Uterus (tissue), 4 donors: ENCODE data around the gene TBC1D10A. TPM values are rescaled to one million over a fixed set of nuclear protein-coding genes. Genes with fewer than 3 reads are reported as not detected.

Experiments
- DNase-seq, 2 donors: peaks; one replicate each; pipeline ENCODE4 v3.0.0-alpha.2; 2019 to 2020
- H3K27ac ChIP-seq, 2 donors: fragments of 200-600 bp; sonication (generic); 1 replicate in 1 of 2; 2 replicates in 1 of 2; pipeline ENCODE4 v1.5.1; 2016 to 2018
- H3K27me3 ChIP-seq, 2 donors: fragments of 200-600 bp; sonication (generic); one replicate each; pipeline ENCODE4 v1.5.1; 2018 to 2019; ENCODE audit warnings: control low read depth in 1 of 2
- H3K36me3 ChIP-seq, 2 donors: fragments of 200-600 bp; sonication (generic); one replicate each; pipeline ENCODE4 v1.5.1; 2019; ENCODE audit warnings: control low read depth in 1 of 2
- H3K4me1 ChIP-seq, 2 donors: fragments of 200-600 bp; sonication (generic); one replicate each; pipeline ENCODE4 v1.5.1; 2018 to 2019; ENCODE audit warnings: control low read depth in 1 of 2
- H3K4me3 ChIP-seq, 2 donors: fragments of 200-600 bp; sonication (generic); 1 replicate in 1 of 2; 2 replicates in 1 of 2; pipeline ENCODE4 v1.5.1; 2018 to 2019; ENCODE audit warnings: mild to moderate bottlenecking in 1 of 2
- H3K9me3 ChIP-seq, 2 donors: fragments of 200-600 bp; sonication (generic); one replicate each; pipeline ENCODE4 v1.5.1; 2019; ENCODE audit warnings: control low read depth in 1 of 2
- CTCF ChIP-seq, 4 experiments: fragments of 200-600 bp in 2 of 4; fragments of 450-650 bp in 2 of 4; sonication (generic) in 2 of 4; IDR thresholded peaks; one replicate each; pipeline ENCODE4 v1.5.1; 2016 to 2019; ENCODE audit warnings: antibody characterized with exemption in 4 of 4, mild to moderate bottlenecking in 2 of 4, moderate library complexity in 1 of 4
- POLR2A ChIP-seq, 2 donors: fragments of 450-650 bp; IDR thresholded peaks; one replicate each; pipeline ENCODE4 v1.6.1; 2016; ENCODE audit warnings: antibody characterized with exemption in 2 of 2, mild to moderate bottlenecking in 1 of 2, moderate library complexity in 1 of 2
- intact Hi-C: fragments of 100-400 bp; cut with DNase I; formaldehyde crosslinking; loops from one replicate; pipeline ENCODE4 v1.15.1; 2023; ENCODE audit warnings: low total_unique reads
- total RNA-seq, 4 donors: library from RNA; depleted of rRNA in 3 of 4; stranded (reverse); fragments of >200 nt in 3 of 4; gene quantifications; one replicate each; pipeline versions ENCODE4 v1.1.0 to v1.2.4, GENCODE V29; 2014 to 2023
- donor health status: DM: yes; HTN: yes; CAD: no.

The TBC1D10A gene
- total RNA-seq, 4 donors from 2014 or later: 2.8 to 33.6 (median 10.0) TPM

- no peaks in the 10 kb centered on the region for H3K9me3 ChIP-seq
- peaks cover 13 to 23% of the 10 kb centered on the region in 2 donors for H3K4me1 ChIP-seq
- intact Hi-C loops: loop anchor here (5.0 kb wide), 1 partner anchor 99 kb away; the partner anchor contains the start of gene RNF215
- H3K36me3 ChIP-seq: no peaks in the 10 kb centered on the region
- DNase-seq: no peak
- H3K27me3 ChIP-seq: no peaks in the 10 kb centered on the region
- TF ChIP-seq CTCF (IDR thresholded peaks at IDR 0.05) (peak in 1 of 4 experiments; percentile 1), POLR2A (IDR thresholded peaks at IDR 0.05) (no peak)
- peak overlapping the region; percentile 89 to 95 for H3K27ac ChIP-seq
- peak overlapping the region; percentile 64 to 98 for H3K4me3 ChIP-seq
Observed at GRCh38 chr22:30288419-30289140, 38.2 kb downstream of the TBC1D10A start.

DNA sequence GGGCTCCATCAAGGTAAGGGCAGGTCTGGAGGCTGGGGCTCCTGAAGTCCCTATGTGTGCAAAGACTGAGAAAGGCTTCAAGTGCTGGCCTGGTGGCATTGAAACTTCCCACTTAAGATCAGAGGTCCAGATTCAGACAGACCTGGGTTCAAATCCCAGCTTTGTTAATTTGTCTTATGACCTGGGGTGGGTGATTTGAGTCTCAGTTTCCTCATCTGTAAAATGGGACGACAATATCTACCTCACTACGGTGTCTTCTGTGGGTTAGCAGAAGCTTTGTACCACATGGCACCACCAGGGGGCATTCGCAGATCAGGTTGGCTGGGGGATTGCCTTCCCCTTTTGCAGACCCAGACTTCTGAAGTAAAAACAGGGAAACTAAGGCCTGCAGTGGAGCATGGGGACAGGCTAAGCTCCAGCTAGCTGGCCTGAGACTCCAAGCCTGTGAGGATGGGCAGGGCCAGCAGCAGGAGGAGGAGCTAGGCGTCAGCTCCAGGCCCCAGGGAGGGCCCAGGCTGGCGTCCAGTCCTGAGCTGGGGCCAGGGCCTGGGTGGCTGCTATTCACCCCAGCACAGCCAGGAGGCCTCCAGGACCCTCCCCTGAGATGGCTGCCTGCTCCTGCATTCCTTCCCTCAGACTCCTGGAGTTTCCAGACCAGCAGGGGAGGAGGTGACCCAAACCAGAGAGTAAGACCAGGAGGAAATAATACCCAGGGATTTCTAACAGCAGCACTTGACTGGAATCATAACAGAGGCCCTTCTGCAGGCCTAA, 38.9 kb downstream of the TBC1D10A start:
- peak overlapping the region; percentile 64 to 98 for H3K4me3 ChIP-seq
- H3K27me3 ChIP-seq: no peaks in the 10 kb centered on the region
- H3K9me3 ChIP-seq: no peaks in the 10 kb centered on the region
- intact Hi-C loops: loop anchor here (5.0 kb wide), 1 partner anchor 99 kb away; the partner anchor contains the start of gene RNF215
- TF ChIP-seq CTCF (IDR thresholded peaks at IDR 0.05): peak; percentile 58 to 89 (median 70)
- TF ChIP-seq POLR2A (IDR thresholded peaks at IDR 0.05): peak; percentile 46 to 57
- H3K36me3 ChIP-seq: no peaks in the 10 kb centered on the region
- H3K27ac ChIP-seq: peak overlapping the region; percentile 89 to 95
- DNase-seq: peak; percentile 86 to 88
- H3K4me1 ChIP-seq: peaks cover 13 to 23% of the 10 kb centered on the region in 2 donors

GRCh38 chr22:30286813-30287647, 39.7 kb downstream of the TBC1D10A start:
- peak; percentile 68 to 71 for DNase-seq
- Histone ChIP-seq H3K27me3 (no peaks in the 10 kb centered on the region), H3K4me1 (peaks cover 13 to 23% of the 10 kb centered on the region in 2 donors), H3K27ac (peak overlapping the region in 1 of 2 donors; percentile 95), H3K36me3 (no peaks in the 10 kb centered on the region), H3K4me3 (no peak overlapping the region), H3K9me3 (no peaks in the 10 kb centered on the region)
- TF ChIP-seq CTCF (IDR thresholded peaks at IDR 0.05) (peak; percentile 67 to 80 (median 78)), POLR2A (IDR thresholded peaks at IDR 0.05) (no peak)
- intact Hi-C loops: loop anchor here (5.0 kb wide), 1 partner anchor 100 kb away; the partner anchor contains the start of gene RNF215

DNA sequence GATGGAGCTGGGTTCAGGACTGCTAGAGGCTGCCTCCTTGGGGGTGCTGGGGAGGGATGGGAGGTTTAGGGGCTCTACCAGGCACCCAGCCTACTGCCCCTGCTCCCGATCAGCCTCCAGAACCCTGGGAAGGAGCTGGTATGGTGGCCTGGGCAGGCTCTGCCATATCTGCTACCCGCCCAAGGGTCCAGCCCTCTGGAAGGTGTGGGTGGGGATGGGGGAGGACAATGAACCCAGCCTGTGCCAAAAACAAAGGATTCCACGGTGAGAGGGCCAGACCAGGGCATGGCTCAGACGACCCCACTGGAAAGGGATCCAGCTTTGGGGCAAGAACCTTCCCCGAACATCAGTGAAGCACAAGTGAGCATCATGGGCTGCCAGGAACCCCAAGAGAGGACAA, 40.4 kb downstream of the TBC1D10A start:
- no peak for DNase-seq
- intact Hi-C loops: loop anchor here (5.0 kb wide), 1 partner anchor 101 kb away; the partner anchor contains the start of gene RNF215
- H3K27ac ChIP-seq: no peak overlapping the region
- peaks cover 11 to 23% of the 10 kb centered on the region in 2 donors for H3K4me1 ChIP-seq
- TF ChIP-seq POLR2A (IDR thresholded peaks at IDR 0.05) (no peak), CTCF (IDR thresholded peaks at IDR 0.05) (no peak)
- no peak overlapping the region for H3K4me3 ChIP-seq
- no peaks in the 10 kb centered on the region for H3K9me3 ChIP-seq
- H3K36me3 ChIP-seq: no peaks in the 10 kb centered on the region
- H3K27me3 ChIP-seq: no peaks in the 10 kb centered on the region
